Naive thymus-derived CD4-positive, alpha-beta T cell (primary cell): ENCODE measurements around the gene JADE3. TPM values are rescaled to one million over a fixed set of nuclear protein-coding genes. Genes with fewer than 3 reads are reported as not detected.
A peak's percentile ranks its signal among the peaks of the same experiment; 100 is the strongest.

ENCODE experiments used
- ATAC-seq: fragments of 150-1000 bp; cut with Tn5 transposase; 2 replicates; pipeline ENCODE4 v1.10.0; 2021; ENCODE audit warnings: mild to moderate bottlenecking, moderate library complexity
- CTCF ChIA-PET: fragments of 350-600 bp; sonication (Branson Sonifier 250); formaldehyde crosslinking; loops from one replicate; lab custom pipeline; 2021; ENCODE audit warnings: antibody characterized with exemption; lab: Charles Lee
- POLR2A ChIA-PET: fragments of 350-600 bp; sonication (Branson Sonifier 250); formaldehyde crosslinking; loops from one replicate; lab custom pipeline; 2021; ENCODE audit warnings: antibody characterized with exemption, inconsistent platforms; lab: Charles Lee
- DNase-seq, 9 donors: peaks; one replicate each; pipeline versions ENCODE4 v3.0.0 to v3.0.0-alpha.2; 2020 to 2022; ENCODE audit warnings: mixed read lengths in 1 of 9
- H3K27ac ChIP-seq: one replicate; pipeline ENCODE4 v1.7.0; 2013; ENCODE audit warnings: mild to moderate bottlenecking, low read depth, low read length, moderate library complexity
- H3K27me3 ChIP-seq, 2 donors: one replicate each; pipeline ENCODE4 v1.7.0; 2013; ENCODE audit warnings: low read length in 2 of 2, mild to moderate bottlenecking in 2 of 2, moderate library complexity in 2 of 2; ENCODE audit not compliant: control insufficient read depth in 2 of 2, insufficient read depth in 2 of 2
- H3K36me3 ChIP-seq, 3 experiments: 1 replicate in 2 of 3; 2 replicates in 1 of 3; pipeline ENCODE4 v1.7.0; 2013; ENCODE audit warnings: low read length in 3 of 3, mild to moderate bottlenecking in 3 of 3, moderate library complexity in 1 of 3; ENCODE audit not compliant: insufficient read depth in 3 of 3, control insufficient read depth in 2 of 3
- H3K4me1 ChIP-seq, 2 donors: one replicate each; pipeline ENCODE4 v1.7.0; 2013; ENCODE audit warnings: low read length in 2 of 2, mild to moderate bottlenecking in 2 of 2, moderate library complexity in 1 of 2; ENCODE audit not compliant: control insufficient read depth in 2 of 2, insufficient read depth in 2 of 2
- H3K4me3 ChIP-seq: 2 replicates; pipeline ENCODE4 v1.7.0; 2013; ENCODE audit warnings: mild to moderate bottlenecking, low read length
- H3K9me3 ChIP-seq, 3 experiments: 1 replicate in 2 of 3; 2 replicates in 1 of 3; pipeline ENCODE4 v1.7.0; 2013; ENCODE audit warnings: low read length in 3 of 3; ENCODE audit not compliant: control insufficient read depth in 2 of 3
- H3K27ac Mint-ChIP-seq, 9 donors: one replicate each; pipeline ENCODE4 v1.8.0; 2020 to 2022; ENCODE audit warnings: mixed read lengths in 9 of 9, mild to moderate bottlenecking in 8 of 9, moderate library complexity in 5 of 9, inconsistent platforms in 2 of 9
- H3K27me3 Mint-ChIP-seq, 5 donors: one replicate each; pipeline ENCODE4 v1.8.0; 2021 to 2022; ENCODE audit warnings: mixed read lengths in 5 of 5, mild to moderate bottlenecking in 1 of 5
- H3K36me3 Mint-ChIP-seq, 5 donors: one replicate each; pipeline ENCODE4 v1.8.0; 2020 to 2022; ENCODE audit warnings: mixed read lengths in 5 of 5, mild to moderate bottlenecking in 3 of 5, inconsistent platforms in 1 of 5
- H3K4me1 Mint-ChIP-seq, 7 donors: one replicate each; pipeline ENCODE4 v1.8.0; 2020 to 2022; ENCODE audit warnings: mixed read lengths in 7 of 7, mild to moderate bottlenecking in 3 of 7, inconsistent platforms in 1 of 7
- H3K4me3 Mint-ChIP-seq, 10 donors: one replicate each; pipeline ENCODE4 v1.8.0; 2020 to 2022; ENCODE audit warnings: mild to moderate bottlenecking in 10 of 10, mixed read lengths in 10 of 10, moderate library complexity in 6 of 10, inconsistent platforms in 2 of 10
- H3K9me3 Mint-ChIP-seq, 11 donors: one replicate each; pipeline ENCODE4 v1.8.0; 2020 to 2022; ENCODE audit warnings: mixed read lengths in 11 of 11, mild to moderate bottlenecking in 4 of 11, inconsistent platforms in 1 of 11, moderate library complexity in 1 of 11
- intact Hi-C, 2 donors: fragments of 100-400 bp; cut with micrococcal nuclease; formaldehyde crosslinking; loops; one replicate each; pipeline ENCODE4 v1.15.1; 2023
- polyA plus RNA-seq, 2 donors: library from polyadenylated mRNA; unstranded; fragments of 300-500 nt; fragmentation: Illumina TruSeq; gene quantifications; one replicate each; pipeline ENCODE4 v1.2.3, GENCODE V29; 2021
- total RNA-seq, 6 experiments: library from RNA in 5 of 6; stranded (reverse) in 5 of 6; gene quantifications; 1 replicate in 5 of 6; 2 replicates in 1 of 6; pipeline ENCODE4 v1.2.3 and lab custom pipeline; 2021 to 2026

JADE3 gene
- total and polyA plus RNA-seq, 7 experiments from 2014 or later, result 0.05 to 1.3 (median 0.16) TPM; not detected in 1

GRCh38 chrX:46912603-46913491 lies 626 bp downstream of the JADE3 start:
- peaks cover 0 to 7% of the 10 kb centered on the region in 2 donors for H3K4me1 ChIP-seq
- H3K4me1 Mint-ChIP-seq, result peaks cover 0 to 14% (median 7%) of the 10 kb centered on the region in 7 donors
- H3K9me3 ChIP-seq, result no peaks in the 10 kb centered on the region
- peaks cover 0 to 6% of the 10 kb centered on the region in 2 donors for H3K27me3 ChIP-seq
- intact Hi-C loops, result loop anchor here in 1 of 2 donors (2.0 kb wide), 1 partner anchor 76 kb away; the partner anchor contains the start of gene RP2
- H3K27ac ChIP-seq, result no peak overlapping the region
- peak; percentile 70 for ATAC-seq
- no peak overlapping the region for H3K27ac Mint-ChIP-seq
- CTCF ChIA-PET, result no interaction called here
- no peaks in the 10 kb centered on the region for H3K36me3 ChIP-seq
- peak overlapping the region; percentile 39 for H3K4me3 ChIP-seq
- H3K36me3 Mint-ChIP-seq, result no peaks in the 10 kb centered on the region
- H3K27me3 Mint-ChIP-seq, result peaks cover 22 to 66% (median 34%) of the 10 kb centered on the region in 5 donors
- DNase-seq, result peak in 7 of 9 donors; percentile 2 to 29 (median 7)
- H3K4me3 Mint-ChIP-seq, result peak overlapping the region; percentile 79 to 90 (median 82)
- POLR2A ChIA-PET, result interaction anchor here (0.6 kb wide), 1 partner anchor 13 kb away, joined by 7 read pairs; no protein-coding TSS in a partner anchor
- H3K9me3 Mint-ChIP-seq, result peaks cover 0 to 2% (median 0%) of the 10 kb centered on the region in 11 donors

GRCh38 chrX:46913667-46914066 lies 1.4 kb downstream of the JADE3 start:
- Mint-ChIP-seq H3K9me3 (peaks cover 0 to 3% (median 0%) of the 10 kb centered on the region in 11 donors), H3K4me1 (peaks cover 0 to 14% (median 7%) of the 10 kb centered on the region in 7 donors), H3K27ac (peak overlapping the region in 1 of 9 donors; percentile 43), H3K36me3 (no peaks in the 10 kb centered on the region), H3K27me3 (peaks cover 23 to 58% (median 36%) of the 10 kb centered on the region in 5 donors), H3K4me3 (peak overlapping the region; percentile 79 to 90 (median 82))
- CTCF ChIA-PET, result no interaction called here
- DNase-seq (peak in 1 of 9 donors; percentile 1), ATAC-seq (no peak)
- intact Hi-C loops, result loop anchor here in 1 of 2 donors (2.0 kb wide), 1 partner anchor 77 kb away; the partner anchor contains the start of gene RP2
- H3K9me3 ChIP-seq, result no peaks in the 10 kb centered on the region
- peaks cover 0 to 6% of the 10 kb centered on the region in 2 donors for H3K27me3 ChIP-seq
- POLR2A ChIA-PET, result no interaction called here
- H3K36me3 ChIP-seq, result no peaks in the 10 kb centered on the region
- H3K4me3 ChIP-seq, result peak overlapping the region; percentile 39
- no peak overlapping the region for H3K27ac ChIP-seq
- H3K4me1 ChIP-seq, result peaks cover 0 to 7% of the 10 kb centered on the region in 2 donors

GRCh38 chrX:46916273-46916672 lies 4.1 kb downstream of the JADE3 start:
- Mint-ChIP-seq H3K27ac (no peak overlapping the region), H3K27me3 (peaks cover 25 to 53% (median 45%) of the 10 kb centered on the region in 5 donors), H3K36me3 (no peaks in the 10 kb centered on the region), H3K4me3 (no peak overlapping the region), H3K9me3 (peaks cover 0 to 12% (median 6%) of the 10 kb centered on the region in 11 donors), H3K4me1 (peaks cover 0 to 14% (median 7%) of the 10 kb centered on the region in 7 donors)
- ChIA-PET POLR2A (interaction anchor here (0.6 kb wide), 1 partner anchor 15 kb away, joined by 3 read pairs; no protein-coding TSS in a partner anchor), CTCF (no interaction called here)
- no peak for DNase-seq
- H3K27ac ChIP-seq, result no peak overlapping the region
- H3K4me3 ChIP-seq, result no peak overlapping the region
- intact Hi-C loops, result no loop called here
- no peaks in the 10 kb centered on the region for H3K36me3 ChIP-seq
- H3K9me3 ChIP-seq, result no peaks in the 10 kb centered on the region
- ATAC-seq, result no peak
- peaks cover 0 to 6% of the 10 kb centered on the region in 2 donors for H3K27me3 ChIP-seq
- H3K4me1 ChIP-seq, result peaks cover 0 to 7% of the 10 kb centered on the region in 2 donors

GRCh38 chrX:46917622-46918021 lies 5.4 kb downstream of the JADE3 start:
- ChIA-PET CTCF (interaction anchor here (0.6 kb wide), 1 partner anchor 69 kb away, joined by 4 read pairs; no protein-coding TSS in a partner anchor), POLR2A (no interaction called here)
- Mint-ChIP-seq H3K4me3 (no peak overlapping the region), H3K9me3 (peaks cover 0 to 20% (median 7%) of the 10 kb centered on the region in 11 donors), H3K4me1 (peaks cover 0 to 14% (median 7%) of the 10 kb centered on the region in 7 donors), H3K27ac (no peak overlapping the region), H3K27me3 (peaks cover 25 to 65% (median 53%) of the 10 kb centered on the region in 5 donors), H3K36me3 (no peaks in the 10 kb centered on the region)
- Histone ChIP-seq H3K9me3 (no peaks in the 10 kb centered on the region), H3K4me3 (no peak overlapping the region), H3K36me3 (no peaks in the 10 kb centered on the region), H3K27me3 (peaks cover 0 to 6% of the 10 kb centered on the region in 2 donors), H3K27ac (no peak overlapping the region), H3K4me1 (peaks cover 0 to 7% of the 10 kb centered on the region in 2 donors)
- no peak for DNase-seq
- intact Hi-C loops, result no loop called here
- no peak for ATAC-seq

GRCh38 chrX:46918434-46918833 lies 6.2 kb downstream of the JADE3 start:
- Histone ChIP-seq H3K27ac (no peak overlapping the region), H3K27me3 (peaks cover 0 to 6% of the 10 kb centered on the region in 2 donors), H3K9me3 (no peaks in the 10 kb centered on the region), H3K4me1 (peaks cover 0 to 7% of the 10 kb centered on the region in 2 donors), H3K4me3 (no peak overlapping the region), H3K36me3 (no peaks in the 10 kb centered on the region)
- ATAC-seq, result no peak
- Mint-ChIP-seq H3K36me3 (no peaks in the 10 kb centered on the region), H3K27me3 (peaks cover 24 to 66% (median 53%) of the 10 kb centered on the region in 5 donors), H3K9me3 (peaks cover 0 to 20% (median 7%) of the 10 kb centered on the region in 11 donors), H3K4me3 (no peak overlapping the region), H3K4me1 (peaks cover 0 to 13% (median 7%) of the 10 kb centered on the region in 7 donors), H3K27ac (no peak overlapping the region)
- POLR2A ChIA-PET, result no interaction called here
- intact Hi-C loops, result no loop called here
- CTCF ChIA-PET, result no interaction called here
- DNase-seq, result no peak

GRCh38 chrX:46920235-46920634 lies 8.0 kb downstream of the JADE3 start:
- ATAC-seq, result no peak
- Mint-ChIP-seq H3K9me3 (peaks cover 0 to 20% (median 7%) of the 10 kb centered on the region in 11 donors), H3K27ac (no peak overlapping the region), H3K4me1 (no peaks in the 10 kb centered on the region), H3K27me3 (peaks cover 13 to 60% (median 35%) of the 10 kb centered on the region in 5 donors), H3K36me3 (no peaks in the 10 kb centered on the region), H3K4me3 (no peak overlapping the region)
- Histone ChIP-seq H3K9me3 (no peaks in the 10 kb centered on the region), H3K36me3 (no peaks in the 10 kb centered on the region), H3K4me3 (no peak overlapping the region), H3K4me1 (no peaks in the 10 kb centered on the region), H3K27ac (no peak overlapping the region), H3K27me3 (no peaks in the 10 kb centered on the region)
- ChIA-PET POLR2A (no interaction called here), CTCF (interaction anchor here (0.6 kb wide), 1 partner anchor 15 kb away, joined by 3 read pairs; no protein-coding TSS in a partner anchor)
- intact Hi-C loops, result no loop called here
- DNase-seq, result no peak
